ENCODE measurements around the gene MISP. TPM values are rescaled to one million over a fixed set of nuclear protein-coding genes. Genes with fewer than 3 reads are reported as not detected.
"Not testable (repeated sequence)": the region's sequence is repeated elsewhere in the genome, so short reads cannot be mapped to it uniquely, and the experiment has no call there.

The MISP gene
- total and polyA plus RNA-seq, 2 of the 13 experiments (the other 11 are each of a cell fraction or from before 2014, with no cell fraction given), result 0.67 to 1.3 TPM

DNA sequence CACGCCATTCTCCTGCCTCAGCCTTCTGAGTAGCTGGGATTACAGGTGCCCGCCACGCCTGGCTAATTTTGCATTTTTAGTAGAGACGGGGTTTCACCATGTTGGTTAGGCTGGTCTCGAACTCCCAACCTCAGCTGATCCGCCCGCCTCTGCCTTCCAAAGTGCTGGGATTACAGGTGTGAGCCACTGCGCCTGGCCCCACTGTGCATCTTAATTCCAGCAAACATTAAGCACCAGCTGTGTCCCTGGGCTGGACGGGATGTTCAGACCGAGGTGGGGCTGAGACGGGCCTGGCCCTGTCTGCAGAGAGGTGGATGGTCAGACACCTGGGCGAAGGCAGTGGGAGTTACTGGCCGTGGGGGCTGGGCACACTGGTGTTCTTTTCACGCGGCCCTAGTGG lies 21.3 kb upstream of the MISP start:
- ATAC-seq; H3K4me2 ChIP-seq (ENCODE audit: low read depth, low read length); H3K9ac ChIP-seq (ENCODE audit: insufficient read depth, low read depth, low read length); CTCF ChIA-PET (ENCODE audit: low intra/inter-chr PET ratio, low total read pairs); H3K27me3 ChIP-seq (ENCODE audit: control insufficient read depth in 1 of 2, insufficient read depth in 2 of 2, low read length in 2 of 2); H3K79me2 ChIP-seq (ENCODE audit: insufficient read depth, low read length); H4K20me1 ChIP-seq (ENCODE audit: insufficient read depth, low read length); H3K4me1 ChIP-seq (ENCODE audit: insufficient read depth, low read length); FAIRE-seq; H3K27ac ChIP-seq (ENCODE audit: extremely low read length, insufficient read depth, low read length); in situ Hi-C loops (cut with HindIII; ENCODE audit: extremely low pct_ligation_motif_present, low pct_unique_long_range_greater_than_20kb); DNase-seq (ENCODE audit: low spot score); H3K4me3 ChIP-seq (replicated peaks in 1 of 3; ENCODE audit: insufficient read depth in 1 of 3, low read depth in 2 of 3, low read length in 3 of 3); H3K9me3 ChIP-seq (ENCODE audit: low read length); BruUV-seq (replicated peaks); H2AFZ ChIP-seq (ENCODE audit: low read length); intact Hi-C loops (cut with micrococcal nuclease; ENCODE audit: unreplicated experiment); H3K36me3 ChIP-seq (replicated peaks in 1 of 2; ENCODE audit: control insufficient read depth in 1 of 2, insufficient read depth in 2 of 2, low read length in 2 of 2); POLR2A ChIA-PET: not testable (repeated sequence)
- 89% methylated on average over 12 of the region's 15 CpGs for WGBS (ENCODE audit: low lambda C conversion rate)

DNA sequence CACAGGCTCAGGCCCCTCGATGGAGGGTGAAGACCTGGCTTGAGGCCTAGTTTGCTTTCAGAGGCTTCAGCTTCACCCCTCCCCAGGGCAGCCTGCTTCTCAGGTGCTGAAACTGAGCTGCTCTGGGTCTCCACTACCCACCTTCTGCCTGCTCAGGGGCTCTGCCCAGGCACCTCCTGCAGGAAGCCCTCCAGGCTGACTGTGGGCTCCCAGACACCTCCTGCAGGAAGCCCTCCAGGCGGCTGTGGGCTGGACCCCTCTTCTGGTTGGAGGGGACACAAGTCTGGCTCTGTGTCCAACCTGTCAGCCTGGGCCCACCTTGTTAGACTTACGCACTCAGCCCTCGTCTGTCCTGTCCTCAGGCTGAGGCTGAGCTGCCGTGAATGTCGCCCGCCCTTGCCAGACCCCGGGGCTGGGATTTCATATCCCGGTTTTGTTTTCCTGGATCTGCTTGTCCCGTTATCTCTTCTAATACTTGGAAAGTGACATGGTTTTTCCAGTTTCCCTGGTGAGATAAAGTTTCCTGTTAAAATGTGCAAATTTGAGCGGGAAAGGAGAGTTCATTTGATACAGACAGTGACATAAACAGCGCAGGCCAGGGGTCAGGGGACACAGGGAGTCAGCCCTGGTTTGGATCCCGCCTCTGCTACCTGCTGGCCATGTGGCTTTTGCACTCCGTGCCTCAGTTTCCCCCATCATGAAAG lies 20.8 kb upstream of the MISP start:
- ATAC-seq (no peak), FAIRE-seq (no peak), DNase-seq (ENCODE audit: low spot score) (no peak)
- H3K36me3 ChIP-seq (replicated peaks in 1 of 2; ENCODE audit: control insufficient read depth in 1 of 2, insufficient read depth in 2 of 2, low read length in 2 of 2), result no peaks in the 10 kb centered on the region
- POLR2A ChIA-PET, result no interaction called here
- CTCF ChIA-PET (ENCODE audit: low intra/inter-chr PET ratio, low total read pairs), result no interaction called here
- no peaks in the 10 kb centered on the region for H3K27me3 ChIP-seq (ENCODE audit: control insufficient read depth in 1 of 2, insufficient read depth in 2 of 2, low read length in 2 of 2)
- H3K4me2 ChIP-seq (ENCODE audit: low read depth, low read length), result no peak overlapping the region
- WGBS (ENCODE audit: low lambda C conversion rate), result 85% methylated on average over 12 of the region's 14 CpGs
- H2AFZ ChIP-seq (ENCODE audit: low read length), result no peak overlapping the region
- H3K9ac ChIP-seq (ENCODE audit: insufficient read depth, low read depth, low read length), result no peak overlapping the region
- H4K20me1 ChIP-seq (ENCODE audit: insufficient read depth, low read length), result no peaks in the 10 kb centered on the region
- no peaks in the 10 kb centered on the region for H3K79me2 ChIP-seq (ENCODE audit: insufficient read depth, low read length)
- in situ Hi-C loops (cut with HindIII; ENCODE audit: extremely low pct_ligation_motif_present, low pct_unique_long_range_greater_than_20kb) (loop anchor here (5.0 to 10.0 kb wide), 2 partner anchors 63 to 145 kb away; partner anchors contain the start of gene HCN2), intact Hi-C loops (cut with micrococcal nuclease; ENCODE audit: unreplicated experiment) (no loop called here)
- BruUV-seq (replicated peaks), result no TSS peak
- no peak overlapping the region for H3K27ac ChIP-seq (ENCODE audit: extremely low read length, insufficient read depth, low read length)
- H3K4me3 ChIP-seq (replicated peaks in 1 of 3; ENCODE audit: insufficient read depth in 1 of 3, low read depth in 2 of 3, low read length in 3 of 3), result no peak overlapping the region
- no peaks in the 10 kb centered on the region for H3K4me1 ChIP-seq (ENCODE audit: insufficient read depth, low read length)
- no peaks in the 10 kb centered on the region for H3K9me3 ChIP-seq (ENCODE audit: low read length)
- TF ChIP-seq ZNF737 (CRISPR knock-in tag; IDR thresholded peaks at IDR 0.05; ENCODE audit: borderline replicate concordance) (no peak), BORCS8-MEF2B (CRISPR knock-in tag; IDR thresholded peaks at IDR 0.05) (no peak), NFKB2 (CRISPR knock-in tag; IDR thresholded peaks at IDR 0.05; ENCODE audit: borderline replicate concordance) (no peak), ZFP36L1 (CRISPR knock-in tag; IDR thresholded peaks at IDR 0.05) (no peak), ZNF17 (CRISPR knock-in tag; IDR thresholded peaks at IDR 0.05) (no peak), HNF4A (CRISPR knock-in tag; IDR thresholded peaks at IDR 0.05) (no peak), ZNF264 (CRISPR knock-in tag; IDR thresholded peaks at IDR 0.05) (no peak), KIAA2018 (CRISPR knock-in tag; IDR thresholded peaks at IDR 0.05; ENCODE audit: borderline replicate concordance) (no peak)
- TF ChIP-seq, protein P1, sequence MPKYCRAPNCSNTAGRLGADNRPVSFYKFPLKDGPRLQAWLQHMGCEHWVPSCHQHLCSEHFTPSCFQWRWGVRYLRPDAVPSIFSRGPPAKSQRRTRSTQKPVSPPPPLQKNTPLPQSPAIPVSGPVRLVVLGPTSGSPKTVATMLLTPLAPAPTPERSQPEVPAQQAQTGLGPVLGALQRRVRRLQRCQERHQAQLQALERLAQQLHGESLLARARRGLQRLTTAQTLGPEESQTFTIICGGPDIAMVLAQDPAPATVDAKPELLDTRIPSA (CRISPR knock-in tag; IDR thresholded peaks at IDR 0.05; ENCODE audit: borderline replicate concordance), result no peak

All from HepG2 (cell line).